ENCODE data around the gene FOSB.

Gene FOSB

DNA sequence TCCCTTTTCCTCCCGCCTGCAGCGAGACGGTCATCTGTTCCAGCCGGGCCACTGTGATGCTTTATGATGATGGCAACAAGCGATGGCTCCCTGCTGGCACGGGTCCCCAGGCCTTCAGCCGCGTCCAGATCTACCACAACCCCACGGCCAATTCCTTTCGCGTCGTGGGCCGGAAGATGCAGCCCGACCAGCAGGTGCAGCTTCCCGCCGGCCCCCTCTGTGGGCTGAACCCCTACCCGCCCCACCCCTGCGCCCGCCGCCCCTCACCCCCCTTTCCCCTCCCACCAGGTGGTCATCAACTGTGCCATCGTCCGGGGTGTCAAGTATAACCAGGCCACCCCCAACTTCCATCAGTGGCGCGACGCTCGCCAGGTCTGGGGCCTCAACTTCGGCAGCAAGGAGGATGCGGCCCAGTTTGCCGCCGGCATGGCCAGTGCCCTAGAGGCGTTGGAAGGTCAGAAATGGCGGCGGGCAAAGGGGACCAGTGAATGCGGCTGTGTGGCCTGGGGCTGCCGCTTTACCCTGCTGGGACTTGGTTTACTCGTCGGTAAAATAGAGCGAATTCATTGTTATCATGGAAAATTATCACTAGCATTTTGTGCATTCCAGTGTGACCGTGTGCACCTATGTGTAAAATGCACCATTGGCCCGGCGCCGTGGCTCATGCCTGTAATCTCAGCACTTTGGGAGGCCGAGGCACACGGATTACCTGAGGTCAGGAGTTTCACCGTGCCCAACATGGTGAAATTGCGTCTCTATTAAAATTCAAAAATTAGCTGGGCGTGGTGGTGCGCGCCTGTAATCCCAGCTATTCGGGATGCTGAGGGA is 50.1 kb downstream of the FOSB start:
- no peak for TF ChIP-seq EGR1 (IDR thresholded peaks at IDR 0.05)
- TF ChIP-seq EP300 (IDR thresholded peaks at IDR 0.05; ENCODE audit: borderline replicate concordance), result no peak
- TF ChIP-seq, protein P1, sequence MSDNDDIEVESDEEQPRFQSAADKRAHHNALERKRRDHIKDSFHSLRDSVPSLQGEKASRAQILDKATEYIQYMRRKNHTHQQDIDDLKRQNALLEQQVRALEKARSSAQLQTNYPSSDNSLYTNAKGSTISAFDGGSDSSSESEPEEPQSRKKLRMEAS (IDR thresholded peaks at IDR 0.05), result no peak
- TF ChIP-seq, protein P2, sequence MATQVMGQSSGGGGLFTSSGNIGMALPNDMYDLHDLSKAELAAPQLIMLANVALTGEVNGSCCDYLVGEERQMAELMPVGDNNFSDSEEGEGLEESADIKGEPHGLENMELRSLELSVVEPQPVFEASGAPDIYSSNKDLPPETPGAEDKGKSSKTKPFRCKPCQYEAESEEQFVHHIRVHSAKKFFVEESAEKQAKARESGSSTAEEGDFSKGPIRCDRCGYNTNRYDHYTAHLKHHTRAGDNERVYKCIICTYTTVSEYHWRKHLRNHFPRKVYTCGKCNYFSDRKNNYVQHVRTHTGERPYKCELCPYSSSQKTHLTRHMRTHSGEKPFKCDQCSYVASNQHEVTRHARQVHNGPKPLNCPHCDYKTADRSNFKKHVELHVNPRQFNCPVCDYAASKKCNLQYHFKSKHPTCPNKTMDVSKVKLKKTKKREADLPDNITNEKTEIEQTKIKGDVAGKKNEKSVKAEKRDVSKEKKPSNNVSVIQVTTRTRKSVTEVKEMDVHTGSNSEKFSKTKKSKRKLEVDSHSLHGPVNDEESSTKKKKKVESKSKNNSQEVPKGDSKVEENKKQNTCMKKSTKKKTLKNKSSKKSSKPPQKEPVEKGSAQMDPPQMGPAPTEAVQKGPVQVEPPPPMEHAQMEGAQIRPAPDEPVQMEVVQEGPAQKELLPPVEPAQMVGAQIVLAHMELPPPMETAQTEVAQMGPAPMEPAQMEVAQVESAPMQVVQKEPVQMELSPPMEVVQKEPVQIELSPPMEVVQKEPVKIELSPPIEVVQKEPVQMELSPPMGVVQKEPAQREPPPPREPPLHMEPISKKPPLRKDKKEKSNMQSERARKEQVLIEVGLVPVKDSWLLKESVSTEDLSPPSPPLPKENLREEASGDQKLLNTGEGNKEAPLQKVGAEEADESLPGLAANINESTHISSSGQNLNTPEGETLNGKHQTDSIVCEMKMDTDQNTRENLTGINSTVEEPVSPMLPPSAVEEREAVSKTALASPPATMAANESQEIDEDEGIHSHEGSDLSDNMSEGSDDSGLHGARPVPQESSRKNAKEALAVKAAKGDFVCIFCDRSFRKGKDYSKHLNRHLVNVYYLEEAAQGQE (IDR thresholded peaks at IDR 0.05; ENCODE audit: low read depth), result no peak
- TF ChIP-seq TAF1 (IDR thresholded peaks at IDR 0.05; ENCODE audit: low read depth), result no peak
- no peak for TF ChIP-seq CREB1 (IDR thresholded peaks at IDR 0.05; ENCODE audit: low read depth)
- TF ChIP-seq RAD21 (IDR thresholded peaks at IDR 0.05; ENCODE audit: low read depth), result no peak
- TF ChIP-seq, protein P3, sequence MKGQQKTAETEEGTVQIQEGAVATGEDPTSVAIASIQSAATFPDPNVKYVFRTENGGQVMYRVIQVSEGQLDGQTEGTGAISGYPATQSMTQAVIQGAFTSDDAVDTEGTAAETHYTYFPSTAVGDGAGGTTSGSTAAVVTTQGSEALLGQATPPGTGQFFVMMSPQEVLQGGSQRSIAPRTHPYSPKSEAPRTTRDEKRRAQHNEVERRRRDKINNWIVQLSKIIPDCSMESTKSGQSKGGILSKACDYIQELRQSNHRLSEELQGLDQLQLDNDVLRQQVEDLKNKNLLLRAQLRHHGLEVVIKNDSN (IDR thresholded peaks at IDR 0.05), result no peak
- no peak for TF ChIP-seq YY1 (IDR thresholded peaks at IDR 0.05; ENCODE audit: low read depth)

DNA sequence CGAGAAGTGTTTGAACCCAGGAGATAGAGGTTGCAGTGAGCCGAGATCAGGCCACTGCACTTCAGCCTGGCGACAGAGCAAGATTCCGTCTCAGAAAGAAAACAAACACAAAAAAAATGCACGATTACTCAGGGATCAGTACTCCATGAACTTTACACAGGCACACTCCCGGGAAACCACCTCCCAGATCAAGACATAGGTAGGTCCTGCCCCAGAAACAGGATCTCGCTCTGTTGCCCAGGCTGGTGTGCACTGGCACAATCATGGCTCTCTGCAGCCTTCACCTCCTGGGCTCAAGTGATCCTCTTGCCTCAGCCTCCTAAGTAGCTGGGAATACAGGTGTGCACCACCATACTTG is 50.7 kb downstream of the FOSB start:
- no peak for TF ChIP-seq EP300 (IDR thresholded peaks at IDR 0.05; ENCODE audit: borderline replicate concordance)
- TF ChIP-seq EGR1 (IDR thresholded peaks at IDR 0.05), result no peak
- no peak for TF ChIP-seq NFIC (IDR thresholded peaks at IDR 0.05)
- no peak for TF ChIP-seq CEBPB (IDR thresholded peaks at IDR 0.05)
- TF ChIP-seq YY1 (IDR thresholded peaks at IDR 0.05; ENCODE audit: low read depth), result no peak
- TF ChIP-seq, protein P1 (IDR thresholded peaks at IDR 0.05), result no peak
- TF ChIP-seq CREB1 (IDR thresholded peaks at IDR 0.05; ENCODE audit: low read depth), result no peak
- TF ChIP-seq TEAD4 (IDR thresholded peaks at IDR 0.05), result no peak
- TF ChIP-seq ZBTB7A (IDR thresholded peaks at IDR 0.05; ENCODE audit: low read depth), result no peak
- no peak for TF ChIP-seq TAF1 (IDR thresholded peaks at IDR 0.05; ENCODE audit: low read depth)
- TF ChIP-seq RAD21 (IDR thresholded peaks at IDR 0.05; ENCODE audit: low read depth), result no peak
- no peak for TF ChIP-seq FOXM1 (IDR thresholded peaks at IDR 0.05; ENCODE audit: borderline replicate concordance, low read depth)
- no peak for TF ChIP-seq TCF12 (IDR thresholded peaks at IDR 0.05; ENCODE audit: low read depth)
- TF ChIP-seq, protein P3 (IDR thresholded peaks at IDR 0.05), result no peak
- TF ChIP-seq, protein P2 (IDR thresholded peaks at IDR 0.05; ENCODE audit: low read depth), result no peak

DNA sequence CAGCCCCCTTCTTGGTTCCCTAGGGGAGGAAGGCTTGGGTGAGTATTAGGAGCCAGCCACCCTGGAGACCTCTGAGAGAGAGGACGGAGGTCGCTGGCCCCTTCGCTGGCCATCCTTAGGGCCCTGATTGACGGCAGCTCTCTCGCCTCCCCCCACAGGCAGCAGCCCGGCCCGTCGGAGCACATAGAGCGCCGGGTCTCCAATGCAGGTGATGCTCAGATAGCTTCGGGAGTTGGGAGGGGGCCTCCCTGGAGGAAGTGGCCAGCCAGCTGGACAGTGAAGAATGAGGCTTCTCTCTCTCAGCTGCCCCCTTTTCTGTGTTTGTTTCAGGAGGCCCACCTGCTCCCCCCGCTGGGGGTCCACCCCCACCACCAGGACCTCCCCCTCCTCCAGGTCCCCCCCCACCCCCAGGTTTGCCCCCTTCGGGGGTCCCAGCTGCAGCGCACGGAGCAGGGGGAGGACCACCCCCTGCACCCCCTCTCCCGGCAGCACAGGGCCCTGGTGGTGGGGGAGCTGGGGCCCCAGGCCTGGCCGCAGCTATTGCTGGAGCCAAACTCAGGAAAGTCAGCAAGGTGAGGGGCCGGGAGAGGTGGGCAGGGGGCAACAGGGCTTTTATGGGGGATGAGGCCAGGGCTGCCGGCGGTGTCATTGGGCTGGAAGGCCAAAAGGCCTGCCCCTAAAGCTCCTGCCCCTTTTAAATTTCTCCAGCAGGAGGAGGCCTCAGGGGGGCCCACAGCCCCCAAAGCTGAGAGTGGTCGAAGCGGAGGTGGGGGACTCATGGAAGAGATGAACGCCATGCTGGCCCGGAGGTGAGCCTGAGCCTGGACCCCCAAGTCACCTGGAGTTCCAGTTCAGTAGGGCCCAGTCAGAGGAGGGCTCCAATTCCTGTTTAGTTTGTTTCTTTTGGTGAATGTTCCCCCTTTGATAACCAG is 54.5 kb downstream of the FOSB start:
- TF ChIP-seq TEAD4 (IDR thresholded peaks at IDR 0.05), result no peak

DNA sequence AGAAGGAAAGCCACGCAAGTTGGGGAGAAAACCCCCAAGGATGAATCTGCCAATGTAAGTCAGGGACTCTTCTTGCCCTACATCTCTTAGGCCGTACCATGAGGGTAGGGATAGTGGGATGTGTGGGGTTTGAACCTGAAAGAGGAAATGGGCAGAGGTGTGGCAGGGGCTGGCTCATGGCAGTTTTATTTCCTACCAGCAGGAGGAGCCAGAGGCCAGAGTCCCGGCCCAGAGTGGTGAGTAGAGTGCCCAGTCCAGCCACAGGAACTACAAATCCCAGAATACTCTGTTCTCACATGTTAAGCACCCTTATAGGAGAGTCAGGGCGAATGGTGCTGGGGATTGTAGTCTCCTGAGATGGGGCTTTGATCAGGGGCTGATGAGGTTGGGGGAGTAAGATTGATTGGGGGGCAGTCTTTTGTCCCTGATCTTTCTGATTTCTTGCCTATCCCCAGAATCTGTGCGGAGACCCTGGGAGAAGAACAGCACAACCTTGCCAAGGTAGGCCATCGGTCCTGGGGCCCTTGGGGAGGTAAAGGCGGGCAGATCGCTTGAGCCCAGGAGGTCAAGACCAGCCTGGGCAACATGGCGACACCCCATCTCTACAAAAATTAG is 56.0 kb downstream of the FOSB start:
- TF ChIP-seq, protein P2 (IDR thresholded peaks at IDR 0.05; ENCODE audit: low read depth), result no peak
- TF ChIP-seq RAD21 (IDR thresholded peaks at IDR 0.05; ENCODE audit: low read depth), result peak; percentile 93
- no peak for TF ChIP-seq NFIC (IDR thresholded peaks at IDR 0.05)
- no peak for TF ChIP-seq CREB1 (IDR thresholded peaks at IDR 0.05; ENCODE audit: low read depth)
- 0 out of 2 replicates have a peak, but pooled peaks have one; percentile 33 for TF ChIP-seq YY1 (IDR thresholded peaks at IDR 0.05; ENCODE audit: low read depth)
- TF ChIP-seq ZBTB7A (IDR thresholded peaks at IDR 0.05; ENCODE audit: low read depth), result no peak
- TF ChIP-seq, protein P1 (IDR thresholded peaks at IDR 0.05), result peak; percentile 40; the same call in 1 of the 2 replicates
